H1 (cell line): Measurements from ENCODE around the gene ABCA9. TPM values are rescaled to one million over a fixed set of nuclear protein-coding genes. Genes with fewer than 3 reads are reported as not detected.
"Not testable (repeated sequence)": the region's sequence is repeated elsewhere in the genome, so short reads cannot be mapped to it uniquely, and the experiment has no call there.

Experiments used
- CTCF ChIA-PET: fragments of 300-600 bp; sonication (Branson Sonifier 250); formaldehyde crosslinking; loops from one replicate; lab custom pipeline; 2021; ENCODE audit not compliant: partially characterized antibody; lab: Charles Lee
- POLR2A ChIA-PET: fragments of 300-600 bp; sonication (Branson Sonifier 250); formaldehyde crosslinking; loops from one replicate; lab custom pipeline; 2021; ENCODE audit warnings: inconsistent platforms; ENCODE audit not compliant: partially characterized antibody; lab: Charles Lee
- DNase-seq, 2 experiments: peaks; one replicate each; pipeline versions ENCODE4 v3.0.0 to v3.0.0-alpha.2; 2010 to 2022; ENCODE audit warnings: low spot score in 2 of 2, low read depth in 1 of 2, mixed read lengths in 1 of 2
- FAIRE-seq: peaks from 2 replicates; lab custom pipeline; 2011; peaks lifted over from hg19 to GRCh38; lab: Jason Lieb, UNC
- H2AFZ ChIP-seq: 2 replicates; pipeline ENCODE4 v1.8.1; 2012; ENCODE audit warnings: low read length, inconsistent platforms
- H2AK5ac ChIP-seq: 2 replicates; pipeline ENCODE4 v1.6.1; 2013; ENCODE audit warnings: low read depth, low read length
- H2BK120ac ChIP-seq: replicated peaks from 2 replicates; pipeline ENCODE3; 2013; ENCODE audit warnings: low read depth, low read length, inconsistent platforms
- H2BK12ac ChIP-seq: 2 replicates; pipeline ENCODE4 v1.6.1; 2013; ENCODE audit warnings: low read depth, low read length
- H2BK15ac ChIP-seq: 2 replicates; pipeline ENCODE4 v1.6.1; 2013; ENCODE audit warnings: low read length
- H2BK20ac ChIP-seq: 2 replicates; pipeline ENCODE4 v1.6.1; 2013; ENCODE audit warnings: low read length
- H2BK5ac ChIP-seq: 2 replicates; pipeline ENCODE4 v1.6.1; 2013; ENCODE audit warnings: low read depth, low read length
- H3K14ac ChIP-seq: 2 replicates; pipeline ENCODE4 v1.6.1; 2013; ENCODE audit warnings: inconsistent platforms; ENCODE audit not compliant: insufficient read length
- H3K18ac ChIP-seq: 2 replicates; pipeline ENCODE4 v1.6.1; 2013; ENCODE audit warnings: low read length; ENCODE audit errors: extremely low read depth
- H3K23ac ChIP-seq: 2 replicates; pipeline ENCODE4 v1.6.1; 2013; ENCODE audit warnings: inconsistent platforms; ENCODE audit not compliant: insufficient read length
- H3K23me2 ChIP-seq: 2 replicates; pipeline ENCODE4 v1.6.1; 2013; ENCODE audit warnings: low read depth, low read length
- H3K27ac ChIP-seq: 2 replicates; pipeline ENCODE4 v1.6.1; 2011; ENCODE audit warnings: low read depth, low read length, inconsistent platforms
- H3K27me3 ChIP-seq, 4 experiments: replicated peaks in 1 of 4; 1 replicate in 1 of 4; 2 replicates in 3 of 4; pipeline versions ENCODE4 v1.6.1 to v1.8.1; 2011 to 2013; ENCODE audit warnings: low read length in 3 of 4, mild to moderate bottlenecking in 3 of 4, inconsistent platforms in 2 of 4, mixed read lengths in 2 of 4, moderate library complexity in 1 of 4; ENCODE audit not compliant: control insufficient read depth in 3 of 4, insufficient read depth in 3 of 4; ENCODE audit errors: extremely low read depth in 1 of 4
- H3K36me3 ChIP-seq, 4 experiments: 2 replicates each; pipeline versions ENCODE4 v1.6.1 to v1.8.1; 2011 to 2013; ENCODE audit warnings: mild to moderate bottlenecking in 4 of 4, low read length in 3 of 4, moderate library complexity in 2 of 4, control low read depth in 1 of 4, inconsistent platforms in 1 of 4; ENCODE audit not compliant: insufficient read depth in 4 of 4, control insufficient read depth in 2 of 4
- H3K4ac ChIP-seq: replicated peaks from 2 replicates; pipeline ENCODE3; 2013; ENCODE audit warnings: low read length, low read depth, mixed read lengths, inconsistent platforms; ENCODE audit not compliant: insufficient read length
- H3K4me1 ChIP-seq, 4 experiments: replicated peaks in 1 of 4; 1 replicate in 1 of 4; 2 replicates in 3 of 4; pipeline versions ENCODE4 v1.6.1 to v1.8.1; 2011 to 2013; ENCODE audit warnings: low read length in 3 of 4, inconsistent platforms in 2 of 4, mixed read lengths in 1 of 4; ENCODE audit not compliant: insufficient read depth in 4 of 4, control insufficient read depth in 3 of 4
- H3K4me2 ChIP-seq, 2 experiments: 2 replicates each; pipeline versions ENCODE4 v1.6.1 to v1.8.1; 2011 to 2013; ENCODE audit warnings: low read depth in 2 of 2, low read length in 2 of 2, control low read depth in 1 of 2, inconsistent platforms in 1 of 2, mild to moderate bottlenecking in 1 of 2; ENCODE audit not compliant: insufficient read depth in 1 of 2
- H3K4me3 ChIP-seq, 4 experiments: fragments of 200-600, 300-600 bp in 1 of 4; sonication (generic), shearing (Covaris generic), sonication (Bioruptor Twin) in 1 of 4; 2 replicates each; pipeline versions ENCODE4 v1.5.1 to v1.8.1; 2011 to 2016; ENCODE audit warnings: low read length in 4 of 4, low read depth in 3 of 4, control low read depth in 2 of 4, inconsistent platforms in 2 of 4, mild to moderate bottlenecking in 2 of 4, mixed read lengths in 1 of 4, moderate library complexity in 1 of 4; ENCODE audit not compliant: insufficient read depth in 2 of 4; ENCODE audit errors: extremely low read depth in 1 of 4
- H3K56ac ChIP-seq: replicated peaks from 2 replicates; pipeline ENCODE3; 2013; ENCODE audit warnings: low read depth, mild to moderate bottlenecking, mixed read lengths, low read length, inconsistent platforms; ENCODE audit not compliant: insufficient read length
- H3K79me1 ChIP-seq: 2 replicates; pipeline ENCODE4 v1.6.1; 2013; ENCODE audit warnings: low read depth, low read length, control low read depth
- H3K79me2 ChIP-seq, 2 experiments: 2 replicates each; pipeline versions ENCODE4 v1.6.1 to v1.8.1; 2012 to 2013; ENCODE audit warnings: low read length in 2 of 2, mild to moderate bottlenecking in 2 of 2, inconsistent platforms in 1 of 2; ENCODE audit not compliant: insufficient read depth in 2 of 2, control insufficient read depth in 1 of 2
- H3K9ac ChIP-seq, 4 experiments: replicated peaks in 1 of 4; 1 replicate in 1 of 4; 2 replicates in 3 of 4; pipeline versions ENCODE4 v1.6.1 to v1.8.1; 2011 to 2013; ENCODE audit warnings: low read depth in 3 of 4, low read length in 3 of 4, control low read depth in 2 of 4, mild to moderate bottlenecking in 2 of 4, moderate library complexity in 2 of 4, inconsistent platforms in 1 of 4; ENCODE audit errors: extremely low read depth in 1 of 4
- H3K9me3 ChIP-seq, 2 experiments: 2 replicates each; pipeline versions ENCODE4 v1.6.1 to v1.8.1; 2012 to 2013; ENCODE audit warnings: mild to moderate bottlenecking in 2 of 2, moderate library complexity in 2 of 2, control low read depth in 1 of 2, inconsistent platforms in 1 of 2, low read depth in 1 of 2, low read length in 1 of 2, mixed read lengths in 1 of 2; ENCODE audit not compliant: insufficient read depth in 2 of 2
- H4K20me1 ChIP-seq, 2 experiments: replicated peaks in 1 of 2; 2 replicates each; pipeline versions ENCODE3 to v1.8.1; 2011 to 2013; ENCODE audit warnings: inconsistent platforms in 2 of 2, low read length in 2 of 2, mild to moderate bottlenecking in 1 of 2; ENCODE audit not compliant: insufficient read depth in 2 of 2, control insufficient read depth in 1 of 2
- H4K5ac ChIP-seq: 2 replicates; pipeline ENCODE4 v1.6.1; 2013; ENCODE audit warnings: low read length, low read depth, mixed read lengths, inconsistent platforms; ENCODE audit not compliant: insufficient read length
- H4K8ac ChIP-seq: 2 replicates; pipeline ENCODE4 v1.8.0; 2013; ENCODE audit warnings: mild to moderate bottlenecking, moderate library complexity, low read length, inconsistent platforms; ENCODE audit not compliant: insufficient read depth; ENCODE audit errors: extremely low read depth
- H4K91ac ChIP-seq: replicated peaks from 2 replicates; pipeline ENCODE3; 2013; ENCODE audit warnings: low read length, mixed read lengths, inconsistent platforms; ENCODE audit not compliant: insufficient read length
- WGBS, 2 experiments: shearing (Covaris generic) in 1 of 2; methylation state at CpG; one replicate each; pipeline versions ENCODE4 v1.1.6 to v1.1.7; 2013 to 2015; ENCODE audit warnings: low lambda C conversion rate in 2 of 2, mixed read lengths in 2 of 2, inconsistent platforms in 1 of 2, low coverage in 1 of 2, missing lambda C conversion rate in 1 of 2; ENCODE audit not compliant: insufficient replicate concordance in 2 of 2, insufficient coverage in 1 of 2, insufficient read length in 1 of 2; ENCODE audit errors: extremely low coverage in 1 of 2, missing lambda C conversion rate in 1 of 2; 5-methylcytosine and 5-hydroxymethylcytosine counted together
- polyA plus RNA-seq, 7 experiments: library from polyadenylated mRNA; depleted of rRNA in 3 of 7; stranded (reverse) in 5 of 7; unstranded in 2 of 7; fragments of >200 nt in 5 of 7; fragments of 200-250 nt in 2 of 7; gene quantifications; 1 replicate in 5 of 7; 2 replicates in 1 of 7; 4 replicates in 1 of 7; pipeline versions ENCODE4 v1.2.1 to v1.2.3, GENCODE V29; 2011 to 2013; ENCODE audit warnings: missing spikeins in 2 of 7, mixed read lengths in 2 of 7
- total RNA-seq: library from RNA; stranded (reverse); fragmentation: NEBNext Ultra II Directional; extraction: Animal tissue kit (Norgen Biotek cat#: 25700); gene quantifications from 2 replicates; pipeline ENCODE4 v1.2.1, GENCODE V29; 2021

Gene ABCA9
- total and polyA plus RNA-seq, 2 of the 8 experiments (the other 6 are each of a cell fraction or from before 2014, with no cell fraction given), result not detected

- not testable (repeated sequence) for H3K9ac ChIP-seq, FAIRE-seq, H3K79me2 ChIP-seq
Observed at GRCh38 chr17:69071233-69071586, 10.5 kb upstream of the ABCA9 start.

More at GRCh38 chr17:69071233-69071586, 10.5 kb upstream of the ABCA9 start:
- H3K23me2 ChIP-seq, H3K56ac ChIP-seq, H3K27me3 ChIP-seq, H2AK5ac ChIP-seq, H3K18ac ChIP-seq, H2BK20ac ChIP-seq, H2BK15ac ChIP-seq, H3K36me3 ChIP-seq, H3K27ac ChIP-seq, H3K4me2 ChIP-seq, H2AFZ ChIP-seq, H3K4me3 ChIP-seq, H3K23ac ChIP-seq, DNase-seq, H2BK5ac ChIP-seq, H2BK12ac ChIP-seq, H3K14ac ChIP-seq, H4K20me1 ChIP-seq, H3K79me1 ChIP-seq, H4K5ac ChIP-seq, H3K4ac ChIP-seq, H3K9me3 ChIP-seq, H4K91ac ChIP-seq, H2BK120ac ChIP-seq, H3K4me1 ChIP-seq, H4K8ac ChIP-seq: not testable (repeated sequence)
- CTCF ChIA-PET, result interaction anchor here (0.7 to 2.8 kb wide), 7 partner anchors 12 to 300 kb away, joined by 3 to 18 read pairs (median 3); no protein-coding TSS in a partner anchor
- POLR2A ChIA-PET, result interaction anchor here (1.0 kb wide), 1 partner anchor 14 kb away, joined by 3 read pairs; no protein-coding TSS in a partner anchor
- 89% methylated on average over 4 of the region's 4 CpGs; no CpG with 5 or more reads in 1 of the 2 experiments for WGBS, 2 experiments
